ENCODE results near the gene SMIM3. TPM values are rescaled to one million over a fixed set of nuclear protein-coding genes. Genes with fewer than 3 reads are reported as not detected.

The SMIM3 gene
- total RNA-seq, 1 experiment from 2014 or later, result 55.2 TPM

DNA sequence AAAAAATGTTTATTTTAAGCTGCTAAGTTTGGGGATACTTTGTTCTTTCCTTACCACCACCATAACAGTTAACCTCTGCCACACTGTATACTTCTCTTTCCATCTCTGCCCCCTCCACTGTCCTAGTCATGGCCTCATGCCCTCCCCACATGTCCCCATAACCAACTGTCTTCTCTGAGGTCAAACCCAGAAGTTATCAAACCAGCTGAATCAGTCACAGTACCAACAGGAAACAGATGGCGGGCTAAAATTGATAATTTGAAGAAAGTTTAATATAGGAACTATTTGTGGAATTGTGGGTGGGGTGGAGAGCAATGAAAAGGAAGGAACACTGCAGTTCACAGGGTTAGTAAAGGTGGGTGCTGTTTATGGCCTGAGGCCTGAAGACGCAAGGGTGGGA is 14.0 kb upstream of the SMIM3 start:
- H3K27me3 ChIP-seq (ENCODE audit: control insufficient read depth, insufficient read depth, low read length), result no peaks in the 10 kb centered on the region
- ATAC-seq (no peak), DNase-seq (ENCODE audit: low read depth, low spot score) (no peak)
- in situ Hi-C loops (cut with HindIII; ENCODE audit: low pct_unique_long_range_greater_than_20kb, low sequenced_read_pairs) (no loop called here), intact Hi-C loops (cut with micrococcal nuclease; ENCODE audit: unreplicated experiment) (no loop called here)
- ChIA-PET POLR2A (no interaction called here), CTCF (no interaction called here)
- BruUV-seq (replicated peaks), result no TSS peak
- H3K36me3 ChIP-seq (ENCODE audit: control insufficient read depth, insufficient read depth, low read length), result no peaks in the 10 kb centered on the region
- TF ChIP-seq TCF7L2 (IDR thresholded peaks at IDR 0.05; ENCODE audit: low read depth, low read length), result no peak
- TF ChIP-seq, protein P1, sequence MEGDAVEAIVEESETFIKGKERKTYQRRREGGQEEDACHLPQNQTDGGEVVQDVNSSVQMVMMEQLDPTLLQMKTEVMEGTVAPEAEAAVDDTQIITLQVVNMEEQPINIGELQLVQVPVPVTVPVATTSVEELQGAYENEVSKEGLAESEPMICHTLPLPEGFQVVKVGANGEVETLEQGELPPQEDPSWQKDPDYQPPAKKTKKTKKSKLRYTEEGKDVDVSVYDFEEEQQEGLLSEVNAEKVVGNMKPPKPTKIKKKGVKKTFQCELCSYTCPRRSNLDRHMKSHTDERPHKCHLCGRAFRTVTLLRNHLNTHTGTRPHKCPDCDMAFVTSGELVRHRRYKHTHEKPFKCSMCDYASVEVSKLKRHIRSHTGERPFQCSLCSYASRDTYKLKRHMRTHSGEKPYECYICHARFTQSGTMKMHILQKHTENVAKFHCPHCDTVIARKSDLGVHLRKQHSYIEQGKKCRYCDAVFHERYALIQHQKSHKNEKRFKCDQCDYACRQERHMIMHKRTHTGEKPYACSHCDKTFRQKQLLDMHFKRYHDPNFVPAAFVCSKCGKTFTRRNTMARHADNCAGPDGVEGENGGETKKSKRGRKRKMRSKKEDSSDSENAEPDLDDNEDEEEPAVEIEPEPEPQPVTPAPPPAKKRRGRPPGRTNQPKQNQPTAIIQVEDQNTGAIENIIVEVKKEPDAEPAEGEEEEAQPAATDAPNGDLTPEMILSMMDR (IDR thresholded peaks at IDR 0.05), result no peak
- no peak for TF ChIP-seq SIN3A (IDR thresholded peaks at IDR 0.05; ENCODE audit: borderline replicate concordance, insufficient read depth, low read depth, low read length)
- no peak for TF ChIP-seq POLR2AphosphoS5 (IDR thresholded peaks at IDR 0.05; ENCODE audit: low read depth, low read length)
- TF ChIP-seq, protein P2, sequence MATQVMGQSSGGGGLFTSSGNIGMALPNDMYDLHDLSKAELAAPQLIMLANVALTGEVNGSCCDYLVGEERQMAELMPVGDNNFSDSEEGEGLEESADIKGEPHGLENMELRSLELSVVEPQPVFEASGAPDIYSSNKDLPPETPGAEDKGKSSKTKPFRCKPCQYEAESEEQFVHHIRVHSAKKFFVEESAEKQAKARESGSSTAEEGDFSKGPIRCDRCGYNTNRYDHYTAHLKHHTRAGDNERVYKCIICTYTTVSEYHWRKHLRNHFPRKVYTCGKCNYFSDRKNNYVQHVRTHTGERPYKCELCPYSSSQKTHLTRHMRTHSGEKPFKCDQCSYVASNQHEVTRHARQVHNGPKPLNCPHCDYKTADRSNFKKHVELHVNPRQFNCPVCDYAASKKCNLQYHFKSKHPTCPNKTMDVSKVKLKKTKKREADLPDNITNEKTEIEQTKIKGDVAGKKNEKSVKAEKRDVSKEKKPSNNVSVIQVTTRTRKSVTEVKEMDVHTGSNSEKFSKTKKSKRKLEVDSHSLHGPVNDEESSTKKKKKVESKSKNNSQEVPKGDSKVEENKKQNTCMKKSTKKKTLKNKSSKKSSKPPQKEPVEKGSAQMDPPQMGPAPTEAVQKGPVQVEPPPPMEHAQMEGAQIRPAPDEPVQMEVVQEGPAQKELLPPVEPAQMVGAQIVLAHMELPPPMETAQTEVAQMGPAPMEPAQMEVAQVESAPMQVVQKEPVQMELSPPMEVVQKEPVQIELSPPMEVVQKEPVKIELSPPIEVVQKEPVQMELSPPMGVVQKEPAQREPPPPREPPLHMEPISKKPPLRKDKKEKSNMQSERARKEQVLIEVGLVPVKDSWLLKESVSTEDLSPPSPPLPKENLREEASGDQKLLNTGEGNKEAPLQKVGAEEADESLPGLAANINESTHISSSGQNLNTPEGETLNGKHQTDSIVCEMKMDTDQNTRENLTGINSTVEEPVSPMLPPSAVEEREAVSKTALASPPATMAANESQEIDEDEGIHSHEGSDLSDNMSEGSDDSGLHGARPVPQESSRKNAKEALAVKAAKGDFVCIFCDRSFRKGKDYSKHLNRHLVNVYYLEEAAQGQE (IDR thresholded peaks at IDR 0.05; ENCODE audit: insufficient read depth in 1 of 2, low read depth in 2 of 2, low read length in 1 of 2), result no peak
- H3K27ac ChIP-seq (ENCODE audit: low read length), result no peak overlapping the region
- H3K9me3 ChIP-seq (ENCODE audit: control insufficient read depth, insufficient read depth, low read depth, low read length), result no peaks in the 10 kb centered on the region
- H3K4me3 ChIP-seq (ENCODE audit: low read depth in 2 of 2, low read length in 2 of 2), result no peak overlapping the region
- H3K4me1 ChIP-seq (ENCODE audit: control insufficient read depth, insufficient read depth, low read length), result peaks cover 1% of the 10 kb centered on the region; the same call in 1 of the 2 replicates

DNA sequence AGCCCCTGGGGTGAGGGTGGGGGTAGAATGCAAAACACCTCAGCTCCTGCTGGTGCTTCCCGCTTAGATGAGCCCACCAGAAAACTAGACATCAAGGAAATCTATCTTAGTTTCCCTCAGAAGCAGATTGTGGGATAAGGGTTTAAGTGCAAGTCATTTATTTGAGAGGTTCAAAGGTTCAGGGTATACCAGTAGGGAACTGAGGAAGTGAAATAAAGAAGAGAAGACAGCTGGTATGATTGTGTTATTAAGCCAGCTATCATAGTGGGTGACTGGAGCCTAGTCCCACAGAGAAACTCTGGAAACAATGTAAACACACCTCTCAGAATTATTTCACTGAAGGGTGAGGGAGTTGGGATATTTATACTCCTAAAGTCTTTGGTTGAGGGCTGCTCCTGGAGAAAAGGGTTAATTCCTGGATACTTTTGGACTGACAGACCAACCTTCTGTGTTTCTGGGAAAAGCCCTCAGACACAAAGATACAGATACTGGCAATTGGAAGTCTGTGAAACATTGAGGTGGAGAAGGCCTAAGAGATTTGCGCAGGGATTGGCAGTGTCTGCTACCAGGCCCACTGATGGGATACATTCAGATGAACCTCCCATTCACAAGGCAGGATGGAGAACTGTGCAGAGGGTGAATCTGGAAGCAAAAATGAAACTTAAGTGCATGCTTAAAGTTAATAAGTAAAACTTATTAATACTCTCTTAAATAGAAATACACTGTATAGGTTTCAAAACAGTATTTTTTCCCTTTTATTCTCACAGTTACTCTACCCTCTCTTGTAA is 13.4 kb upstream of the SMIM3 start:
- H3K27ac ChIP-seq (ENCODE audit: low read length), result no peak overlapping the region
- DNase-seq (ENCODE audit: low read depth, low spot score) (no peak), ATAC-seq (no peak)
- TF ChIP-seq, protein P2 (IDR thresholded peaks at IDR 0.05; ENCODE audit: insufficient read depth in 1 of 2, low read depth in 2 of 2, low read length in 1 of 2), result no peak
- TF ChIP-seq, protein P1 (IDR thresholded peaks at IDR 0.05), result no peak
- TF ChIP-seq SIN3A (IDR thresholded peaks at IDR 0.05; ENCODE audit: borderline replicate concordance, insufficient read depth, low read depth, low read length) (no peak), TCF7L2 (IDR thresholded peaks at IDR 0.05; ENCODE audit: low read depth, low read length) (no peak), POLR2AphosphoS5 (IDR thresholded peaks at IDR 0.05; ENCODE audit: low read depth, low read length) (no peak)
- in situ Hi-C loops (cut with HindIII; ENCODE audit: low pct_unique_long_range_greater_than_20kb, low sequenced_read_pairs), result no loop called here
- H3K36me3 ChIP-seq (ENCODE audit: control insufficient read depth, insufficient read depth, low read length), result no peaks in the 10 kb centered on the region
- H3K9me3 ChIP-seq (ENCODE audit: control insufficient read depth, insufficient read depth, low read depth, low read length), result no peaks in the 10 kb centered on the region
- H3K4me1 ChIP-seq (ENCODE audit: control insufficient read depth, insufficient read depth, low read length), result no peaks in the 10 kb centered on the region
- no peaks in the 10 kb centered on the region for H3K27me3 ChIP-seq (ENCODE audit: control insufficient read depth, insufficient read depth, low read length)
- POLR2A ChIA-PET, result no interaction called here
- CTCF ChIA-PET, result no interaction called here
- no TSS peak for BruUV-seq (replicated peaks)
- H3K4me3 ChIP-seq (ENCODE audit: low read depth in 2 of 2, low read length in 2 of 2), result no peak overlapping the region
- intact Hi-C loops (cut with micrococcal nuclease; ENCODE audit: unreplicated experiment), result no loop called here

Measured in Panc1 (cell line).